K562 (cell line): ENCODE measurements around the gene GYG2. TPM values are rescaled to one million over a fixed set of nuclear protein-coding genes. Genes with fewer than 3 reads are reported as not detected.

ENCODE experiments used
- FOXP1 ChIP-seq: sonication (generic); formaldehyde crosslinking; IDR thresholded peaks from 2 replicates; pipeline ENCODE4 v1.8.0; 2022; ENCODE audit warnings: mild to moderate bottlenecking, missing genetic modification reagents
- GABPB1 ChIP-seq: sonication (generic); formaldehyde crosslinking; IDR thresholded peaks from 2 replicates; pipeline ENCODE4 v1.8.0; 2022; ENCODE audit warnings: mild to moderate bottlenecking, missing genetic modification reagents
- GTF2E2 ChIP-seq: fragments of 200-800 bp; sonication (Bioruptor generic); IDR thresholded peaks from 2 replicates; pipeline ENCODE4 v1.6.1; 2016; ENCODE audit warnings: missing genetic modification characterization, missing compliant biosample characterization
- KLF1 ChIP-seq: fragments of 450-650 bp; IDR thresholded peaks from 2 replicates; pipeline ENCODE4 v1.6.1; 2016; ENCODE audit warnings: missing genetic modification characterization, missing compliant biosample characterization
- PHF20 ChIP-seq: fragments of 450-650 bp; IDR thresholded peaks from 2 replicates; pipeline ENCODE4 v1.6.1; 2018; ENCODE audit not compliant: partially characterized antibody
- PRMT5 ChIP-seq: sonication (generic); formaldehyde crosslinking; IDR thresholded peaks from 2 replicates; pipeline ENCODE4 v1.5.0; 2020; ENCODE audit warnings: missing genetic modification reagents
- PTTG1 ChIP-seq: fragments of 450-650 bp; IDR thresholded peaks from 2 replicates; pipeline ENCODE4 v1.6.1; 2016; ENCODE audit warnings: low read depth, mild to moderate bottlenecking, missing genetic modification characterization, missing compliant biosample characterization
- SIN3A ChIP-seq, 2 experiments: fragments of 150-350 bp in 1 of 2; IDR thresholded peaks; 2 replicates each; pipeline ENCODE4 v1.6.1; 2011 to 2016; ENCODE audit warnings: borderline replicate concordance in 2 of 2, low read depth in 2 of 2, low read length in 2 of 2, mild to moderate bottlenecking in 2 of 2, moderate library complexity in 2 of 2; ENCODE audit not compliant: control insufficient read depth in 1 of 2
- ZBED1 ChIP-seq: IDR thresholded peaks from 2 replicates; pipeline ENCODE4 v1.6.1; 2014
- ZNF197 ChIP-seq: fragments of 200-800 bp; sonication (Bioruptor generic); IDR thresholded peaks from 2 replicates; pipeline ENCODE4 v1.6.1; 2016; ENCODE audit warnings: low read depth, missing genetic modification characterization, missing compliant biosample characterization
- ZNF696 ChIP-seq: fragments of 250-450 bp; sonication (Bioruptor Pico); conservative IDR thresholded peaks from 2 replicates; pipeline ENCODE4 v1.4.0; 2020; ENCODE audit warnings: mild to moderate bottlenecking, moderate library complexity
- ZNF778 ChIP-seq: fragments of 450-650 bp; formaldehyde crosslinking; IDR thresholded peaks from 2 replicates; pipeline ENCODE4 v1.4.0; 2020; ENCODE audit warnings: mild to moderate bottlenecking, moderate library complexity
- polyA plus RNA-seq, 8 experiments: library from polyadenylated mRNA; depleted of rRNA in 4 of 8; stranded (reverse) in 5 of 8; unstranded in 3 of 8; fragments of >200 nt; fragmentation: Nextera tagmentation in 2 of 8; fragmentation: Illumina TruSeq in 1 of 8; extraction: Ambion mirVana in 2 of 8; extraction: Trizol in 1 of 8; gene quantifications; 2 replicates each; pipeline versions ENCODE4 v1.2.1 to v1.2.3, GENCODE V29; 2011 to 2014; ENCODE audit warnings: inconsistent platforms in 1 of 8, missing spikeins in 1 of 8
- total RNA-seq, 7 experiments: library from RNA; depleted of rRNA in 6 of 7; stranded (reverse); fragments of >200 nt in 6 of 7; fragmentation: Illumina TruSeq in 2 of 7; extraction: Trizol in 2 of 7; gene quantifications; 2 replicates each; pipeline versions ENCODE4 v1.2.1 to v1.2.3, GENCODE V29; 2011 to 2021; ENCODE audit warnings: low replicate concordance in 1 of 7
- TF ChIP-seq, protein P1 (sequence below): sonication (generic); formaldehyde crosslinking; IDR thresholded peaks from 2 replicates; pipeline ENCODE4 v1.5.0; 2020; ENCODE audit warnings: missing genetic modification reagents
- TF ChIP-seq, protein P2 (sequence below): fragments of 450-650 bp; formaldehyde crosslinking; IDR thresholded peaks from 2 replicates; pipeline ENCODE4 v1.4.0; 2020; ENCODE audit warnings: mild to moderate bottlenecking, moderate library complexity
- TF ChIP-seq, protein P3 (sequence below): fragments of 450-650 bp; IDR thresholded peaks from 2 replicates; pipeline ENCODE4 v1.6.1; 2017; ENCODE audit warnings: mild to moderate bottlenecking, moderate library complexity
- TF ChIP-seq, protein P4 (sequence below), 2 experiments: fragments of 450-650 bp; formaldehyde crosslinking in 1 of 2; IDR thresholded peaks; 2 replicates each; pipeline versions ENCODE4 v1.4.0 to v1.6.1; 2014 to 2020; ENCODE audit warnings: mild to moderate bottlenecking in 2 of 2, borderline replicate concordance in 1 of 2, low read depth in 1 of 2

The GYG2 gene
- total and polyA plus RNA-seq, 9 of the 15 experiments (the other 6 are each of a cell fraction or from before 2014, with no cell fraction given) = 0.24 to 4.4 (median 2.9) TPM

DNA sequence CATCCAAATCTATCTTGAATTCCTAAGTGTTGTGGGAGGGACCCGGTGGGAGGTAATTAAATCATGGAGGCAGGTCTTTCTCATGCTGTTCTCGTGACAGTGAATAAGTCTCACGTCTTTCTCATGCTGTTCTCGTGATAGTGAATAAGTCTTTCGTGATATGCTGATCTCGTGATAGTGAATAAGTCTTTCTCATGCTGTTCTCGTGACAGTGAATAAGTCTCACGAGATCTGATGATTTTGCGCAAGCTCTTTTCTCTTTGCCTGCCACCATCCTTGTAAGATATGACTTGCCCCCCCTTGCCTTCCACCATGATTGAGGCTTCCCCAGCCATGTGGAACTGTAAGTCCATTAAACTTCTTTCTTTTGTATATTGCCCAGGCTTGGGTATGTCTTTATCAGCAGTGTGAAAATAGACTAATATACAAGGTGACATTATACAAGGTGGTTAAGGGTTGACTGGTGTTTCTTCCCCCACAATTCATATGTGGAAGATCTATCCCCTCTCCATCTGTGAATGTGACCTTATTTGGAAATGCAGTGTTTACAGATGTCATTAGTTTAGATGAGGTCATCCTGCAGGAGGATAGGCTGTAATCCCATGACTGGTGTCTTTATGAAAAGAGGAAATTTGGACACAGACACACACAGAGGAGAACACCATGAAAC lies 72.8 kb downstream of the GYG2 start (continued):
- TF ChIP-seq, protein P1, sequence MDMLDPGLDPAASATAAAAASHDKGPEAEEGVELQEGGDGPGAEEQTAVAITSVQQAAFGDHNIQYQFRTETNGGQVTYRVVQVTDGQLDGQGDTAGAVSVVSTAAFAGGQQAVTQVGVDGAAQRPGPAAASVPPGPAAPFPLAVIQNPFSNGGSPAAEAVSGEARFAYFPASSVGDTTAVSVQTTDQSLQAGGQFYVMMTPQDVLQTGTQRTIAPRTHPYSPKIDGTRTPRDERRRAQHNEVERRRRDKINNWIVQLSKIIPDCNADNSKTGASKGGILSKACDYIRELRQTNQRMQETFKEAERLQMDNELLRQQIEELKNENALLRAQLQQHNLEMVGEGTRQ = no peak
- no peak for TF ChIP-seq SIN3A (IDR thresholded peaks at IDR 0.05; ENCODE audit: borderline replicate concordance in 2 of 2, control insufficient read depth in 1 of 2, low read depth in 2 of 2, low read length in 2 of 2)
- TF ChIP-seq, protein P2, sequence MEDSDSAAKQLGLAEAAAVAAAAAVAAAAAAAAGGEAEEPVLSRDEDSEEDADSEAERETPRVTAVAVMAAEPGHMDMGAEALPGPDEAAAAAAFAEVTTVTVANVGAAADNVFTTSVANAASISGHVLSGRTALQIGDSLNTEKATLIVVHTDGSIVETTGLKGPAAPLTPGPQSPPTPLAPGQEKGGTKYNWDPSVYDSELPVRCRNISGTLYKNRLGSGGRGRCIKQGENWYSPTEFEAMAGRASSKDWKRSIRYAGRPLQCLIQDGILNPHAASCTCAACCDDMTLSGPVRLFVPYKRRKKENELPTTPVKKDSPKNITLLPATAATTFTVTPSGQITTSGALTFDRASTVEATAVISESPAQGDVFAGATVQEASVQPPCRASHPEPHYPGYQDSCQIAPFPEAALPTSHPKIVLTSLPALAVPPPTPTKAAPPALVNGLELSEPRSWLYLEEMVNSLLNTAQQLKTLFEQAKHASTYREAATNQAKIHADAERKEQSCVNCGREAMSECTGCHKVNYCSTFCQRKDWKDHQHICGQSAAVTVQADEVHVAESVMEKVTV (CRISPR knock-in tag) = no peak
- TF ChIP-seq ZNF778 = no peak
- TF ChIP-seq KLF1 (tag) = no peak
- TF ChIP-seq PTTG1 = 0 out of 2 replicates have a peak, but pooled peaks have one; percentile 51
- no peak for TF ChIP-seq ZNF696 (CRISPR knock-in tag)
- TF ChIP-seq ZNF197 (CRISPR knock-in tag) = 0 out of 2 replicates have a peak, but pooled peaks have one; percentile 41
- no peak for TF ChIP-seq GTF2E2
- peak; percentile 87; the same call in 1 of the 2 replicates for TF ChIP-seq ZBED1
- no peak for TF ChIP-seq PRMT5 (CRISPR knock-in tag)
- TF ChIP-seq, protein P3, sequence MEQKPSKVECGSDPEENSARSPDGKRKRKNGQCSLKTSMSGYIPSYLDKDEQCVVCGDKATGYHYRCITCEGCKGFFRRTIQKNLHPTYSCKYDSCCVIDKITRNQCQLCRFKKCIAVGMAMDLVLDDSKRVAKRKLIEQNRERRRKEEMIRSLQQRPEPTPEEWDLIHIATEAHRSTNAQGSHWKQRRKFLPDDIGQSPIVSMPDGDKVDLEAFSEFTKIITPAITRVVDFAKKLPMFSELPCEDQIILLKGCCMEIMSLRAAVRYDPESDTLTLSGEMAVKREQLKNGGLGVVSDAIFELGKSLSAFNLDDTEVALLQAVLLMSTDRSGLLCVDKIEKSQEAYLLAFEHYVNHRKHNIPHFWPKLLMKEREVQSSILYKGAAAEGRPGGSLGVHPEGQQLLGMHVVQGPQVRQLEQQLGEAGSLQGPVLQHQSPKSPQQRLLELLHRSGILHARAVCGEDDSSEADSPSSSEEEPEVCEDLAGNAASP = no peak
- no peak for TF ChIP-seq PHF20
- TF ChIP-seq, protein P4, sequence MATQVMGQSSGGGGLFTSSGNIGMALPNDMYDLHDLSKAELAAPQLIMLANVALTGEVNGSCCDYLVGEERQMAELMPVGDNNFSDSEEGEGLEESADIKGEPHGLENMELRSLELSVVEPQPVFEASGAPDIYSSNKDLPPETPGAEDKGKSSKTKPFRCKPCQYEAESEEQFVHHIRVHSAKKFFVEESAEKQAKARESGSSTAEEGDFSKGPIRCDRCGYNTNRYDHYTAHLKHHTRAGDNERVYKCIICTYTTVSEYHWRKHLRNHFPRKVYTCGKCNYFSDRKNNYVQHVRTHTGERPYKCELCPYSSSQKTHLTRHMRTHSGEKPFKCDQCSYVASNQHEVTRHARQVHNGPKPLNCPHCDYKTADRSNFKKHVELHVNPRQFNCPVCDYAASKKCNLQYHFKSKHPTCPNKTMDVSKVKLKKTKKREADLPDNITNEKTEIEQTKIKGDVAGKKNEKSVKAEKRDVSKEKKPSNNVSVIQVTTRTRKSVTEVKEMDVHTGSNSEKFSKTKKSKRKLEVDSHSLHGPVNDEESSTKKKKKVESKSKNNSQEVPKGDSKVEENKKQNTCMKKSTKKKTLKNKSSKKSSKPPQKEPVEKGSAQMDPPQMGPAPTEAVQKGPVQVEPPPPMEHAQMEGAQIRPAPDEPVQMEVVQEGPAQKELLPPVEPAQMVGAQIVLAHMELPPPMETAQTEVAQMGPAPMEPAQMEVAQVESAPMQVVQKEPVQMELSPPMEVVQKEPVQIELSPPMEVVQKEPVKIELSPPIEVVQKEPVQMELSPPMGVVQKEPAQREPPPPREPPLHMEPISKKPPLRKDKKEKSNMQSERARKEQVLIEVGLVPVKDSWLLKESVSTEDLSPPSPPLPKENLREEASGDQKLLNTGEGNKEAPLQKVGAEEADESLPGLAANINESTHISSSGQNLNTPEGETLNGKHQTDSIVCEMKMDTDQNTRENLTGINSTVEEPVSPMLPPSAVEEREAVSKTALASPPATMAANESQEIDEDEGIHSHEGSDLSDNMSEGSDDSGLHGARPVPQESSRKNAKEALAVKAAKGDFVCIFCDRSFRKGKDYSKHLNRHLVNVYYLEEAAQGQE (IDR thresholded peaks at IDR 0.05; ENCODE audit: borderline replicate concordance) = no peak
- TF ChIP-seq, protein P4 (CRISPR knock-in tag; IDR thresholded peaks at IDR 0.05; ENCODE audit: low read depth) = no peak
- no peak for TF ChIP-seq FOXP1 (CRISPR knock-in tag)
- TF ChIP-seq GABPB1 = no peak
